Thyroid gland (tissue), 4 donors: ENCODE measurements around the gene RASGRP4.

Experiments used
- CTCF ChIP-seq, 6 experiments: fragments of 200-600 bp in 3 of 6; fragments of 450-650 bp in 3 of 6; sonication (generic) in 3 of 6; IDR thresholded peaks; one replicate each; pipeline ENCODE4 v1.5.1; 2016 to 2019; ENCODE audit warnings: antibody characterized with exemption in 6 of 6, mild to moderate bottlenecking in 2 of 6, inconsistent platforms in 1 of 6, moderate library complexity in 1 of 6
- POLR2A ChIP-seq, 2 donors: fragments of 450-650 bp; IDR thresholded peaks; one replicate each; pipeline ENCODE4 v1.6.1; 2017; ENCODE audit warnings: antibody characterized with exemption in 2 of 2, mild to moderate bottlenecking in 2 of 2, moderate library complexity in 1 of 2

- TF ChIP-seq POLR2A (IDR thresholded peaks at IDR 0.05) = no peak
- no peak for TF ChIP-seq CTCF (IDR thresholded peaks at IDR 0.05)
These were observed 25.6 kb upstream of the RASGRP4 start for GRCh38 chr19:38451629-38452028.
